HEK293 (cell line): ENCODE measurements around the gene CLGN.

ENCODE experiments used
- ATF2 ChIP-seq: fragments of 450-650 bp; formaldehyde crosslinking; IDR thresholded peaks from 2 replicates; pipeline ENCODE4 v1.5.1; 2016; ENCODE audit warnings: missing biosample characterization, missing genetic modification characterization, low read depth
- BCL11A ChIP-seq: fragments of 450-650 bp; formaldehyde crosslinking; IDR thresholded peaks from 2 replicates; pipeline ENCODE4 v1.5.1; 2016; ENCODE audit warnings: low read depth, missing biosample characterization, missing genetic modification characterization
- GLIS1 ChIP-seq: fragments of 450-650 bp; formaldehyde crosslinking; IDR thresholded peaks from 2 replicates; pipeline ENCODE4 v1.5.1; 2016; ENCODE audit warnings: missing biosample characterization, missing genetic modification characterization
- KLF17 ChIP-seq: fragments of 450-650 bp; formaldehyde crosslinking; IDR thresholded peaks from 2 replicates; pipeline ENCODE4 v1.5.1; 2016; ENCODE audit warnings: missing biosample characterization, missing genetic modification characterization
- KLF7 ChIP-seq: fragments of 450-650 bp; formaldehyde crosslinking; IDR thresholded peaks from 2 replicates; pipeline ENCODE4 v1.5.1; 2016; ENCODE audit warnings: missing biosample characterization, missing genetic modification characterization, borderline replicate concordance
- KLF9 ChIP-seq: fragments of 450-650 bp; formaldehyde crosslinking; IDR thresholded peaks from 2 replicates; pipeline ENCODE4 v1.5.1; 2016; ENCODE audit warnings: missing biosample characterization, missing genetic modification characterization, low read depth
- PRDM1 ChIP-seq: fragments of 450-650 bp; formaldehyde crosslinking; IDR thresholded peaks from 2 replicates; pipeline ENCODE4; 2016; ENCODE audit warnings: missing biosample characterization, missing genetic modification characterization
- SETDB1 ChIP-seq: IDR thresholded peaks from one replicate; pipeline ENCODE4 v1.6.1; 2017; ENCODE audit warnings: mild to moderate bottlenecking, low read length, moderate library complexity, mixed read lengths; ENCODE audit not compliant: insufficient read length
- ZBTB48 ChIP-seq: fragments of 450-650 bp; formaldehyde crosslinking; IDR thresholded peaks from 2 replicates; pipeline ENCODE4 v1.5.1; 2016; ENCODE audit warnings: missing biosample characterization, missing genetic modification characterization
- ZBTB7A ChIP-seq: fragments of 450-650 bp; formaldehyde crosslinking; IDR thresholded peaks from 2 replicates; pipeline ENCODE4 v1.5.1; 2016; ENCODE audit warnings: low read depth, missing biosample characterization, missing genetic modification characterization
- ZEB2 ChIP-seq: fragments of 450-650 bp; formaldehyde crosslinking; IDR thresholded peaks from 2 replicates; pipeline ENCODE4 v1.5.1; 2016; ENCODE audit warnings: missing biosample characterization, missing genetic modification characterization
- ZFP37 ChIP-seq: fragments of 450-650 bp; formaldehyde crosslinking; IDR thresholded peaks from 2 replicates; pipeline ENCODE4 v1.5.1; 2016; ENCODE audit warnings: missing biosample characterization, missing genetic modification characterization
- ZNF140 ChIP-seq: fragments of 450-650 bp; formaldehyde crosslinking; IDR thresholded peaks from 2 replicates; pipeline ENCODE4 v1.5.1; 2016; ENCODE audit warnings: missing biosample characterization, missing genetic modification characterization
- ZNF148 ChIP-seq: fragments of 450-650 bp; formaldehyde crosslinking; IDR thresholded peaks from 2 replicates; pipeline ENCODE4 v1.5.0; 2017; ENCODE audit warnings: missing biosample characterization, missing genetic modification characterization, borderline replicate concordance
- ZNF174 ChIP-seq: fragments of 450-650 bp; formaldehyde crosslinking; IDR thresholded peaks from 2 replicates; pipeline ENCODE4 v1.5.0; 2017; ENCODE audit warnings: missing biosample characterization, mild to moderate bottlenecking, missing genetic modification characterization
- ZNF175 ChIP-seq: fragments of 450-650 bp; formaldehyde crosslinking; IDR thresholded peaks from 2 replicates; pipeline ENCODE4 v1.5.1; 2016; ENCODE audit warnings: missing biosample characterization, missing genetic modification characterization
- ZNF211 ChIP-seq: fragments of 450-650 bp; formaldehyde crosslinking; IDR thresholded peaks from 2 replicates; pipeline ENCODE4 v1.5.1; 2016; ENCODE audit warnings: low read depth, missing biosample characterization, missing genetic modification characterization
- ZNF302 ChIP-seq: fragments of 450-650 bp; formaldehyde crosslinking; IDR thresholded peaks from 2 replicates; pipeline ENCODE4 v1.5.1; 2016; ENCODE audit warnings: missing biosample characterization, missing genetic modification characterization, low read depth
- ZNF354C ChIP-seq: fragments of 450-650 bp; formaldehyde crosslinking; IDR thresholded peaks from 2 replicates; pipeline ENCODE4 v1.5.1; 2016; ENCODE audit warnings: missing biosample characterization, missing genetic modification characterization, low read depth, borderline replicate concordance
- ZNF394 ChIP-seq: fragments of 450-650 bp; formaldehyde crosslinking; IDR thresholded peaks from 2 replicates; pipeline ENCODE4 v1.5.1; 2016; ENCODE audit warnings: missing biosample characterization, missing genetic modification characterization, mild to moderate bottlenecking, moderate library complexity, borderline replicate concordance
- ZNF510 ChIP-seq: fragments of 450-650 bp; formaldehyde crosslinking; IDR thresholded peaks from 2 replicates; pipeline ENCODE4 v1.5.1; 2018; ENCODE audit warnings: mild to moderate bottlenecking, missing genetic modification characterization, missing biosample characterization; ENCODE audit not compliant: insufficient replicate concordance
- ZNF514 ChIP-seq: fragments of 450-650 bp; formaldehyde crosslinking; IDR thresholded peaks from 2 replicates; pipeline ENCODE4 v1.5.1; 2016; ENCODE audit warnings: missing biosample characterization, missing genetic modification characterization
- ZNF521 ChIP-seq: fragments of 450-650 bp; formaldehyde crosslinking; IDR thresholded peaks from 2 replicates; pipeline ENCODE4 v1.5.1; 2017; ENCODE audit warnings: missing biosample characterization, mild to moderate bottlenecking, missing genetic modification characterization
- ZNF544 ChIP-seq: fragments of 450-650 bp; formaldehyde crosslinking; IDR thresholded peaks from 2 replicates; pipeline ENCODE4 v1.5.0; 2017; ENCODE audit warnings: missing biosample characterization, missing genetic modification characterization
- ZNF548 ChIP-seq: fragments of 450-650 bp; formaldehyde crosslinking; IDR thresholded peaks from 2 replicates; pipeline ENCODE4 v1.5.1; 2016; ENCODE audit warnings: missing biosample characterization, missing genetic modification characterization
- ZNF555 ChIP-seq: fragments of 450-650 bp; formaldehyde crosslinking; conservative IDR thresholded peaks from 2 replicates; pipeline ENCODE4 v1.5.1; 2017; ENCODE audit warnings: missing biosample characterization, mild to moderate bottlenecking, missing genetic modification characterization, inconsistent platforms
- ZNF585B ChIP-seq: fragments of 450-650 bp; formaldehyde crosslinking; IDR thresholded peaks from 2 replicates; pipeline ENCODE4 v1.5.1; 2016; ENCODE audit warnings: missing biosample characterization, missing genetic modification characterization
- ZNF610 ChIP-seq: fragments of 450-650 bp; formaldehyde crosslinking; IDR thresholded peaks from 2 replicates; pipeline ENCODE4 v1.5.1; 2016; ENCODE audit warnings: missing biosample characterization, missing genetic modification characterization, borderline replicate concordance
- ZNF621 ChIP-seq: fragments of 450-650 bp; formaldehyde crosslinking; IDR thresholded peaks from 2 replicates; pipeline ENCODE4 v1.5.1; 2017; ENCODE audit warnings: missing biosample characterization, missing genetic modification characterization
- ZNF660 ChIP-seq: fragments of 450-650 bp; IDR thresholded peaks from 2 replicates; pipeline ENCODE4 v1.5.1; 2018; ENCODE audit warnings: missing biosample characterization, mild to moderate bottlenecking, missing genetic modification characterization
- ZNF692 ChIP-seq: fragments of 450-650 bp; formaldehyde crosslinking; IDR thresholded peaks from 2 replicates; pipeline ENCODE4 v1.5.1; 2016; ENCODE audit warnings: missing biosample characterization, missing genetic modification characterization
- ZNF792 ChIP-seq: fragments of 450-650 bp; formaldehyde crosslinking; IDR thresholded peaks from 2 replicates; pipeline ENCODE4 v1.5.1; 2016; ENCODE audit warnings: missing biosample characterization, missing genetic modification characterization
- ZSCAN23 ChIP-seq: fragments of 450-650 bp; formaldehyde crosslinking; IDR thresholded peaks from 2 replicates; pipeline ENCODE4 v1.5.1; 2016; ENCODE audit warnings: missing biosample characterization, missing genetic modification characterization
- ZXDB ChIP-seq: fragments of 450-650 bp; formaldehyde crosslinking; IDR thresholded peaks from 2 replicates; pipeline ENCODE4 v1.5.1; 2016; ENCODE audit warnings: missing biosample characterization, missing genetic modification characterization

The CLGN gene

GRCh38 chr4:140427106-140427918 is at the start of gene CLGN (continued):
- TF ChIP-seq KLF7 (tag by site-specific recombination) (no peak), ZXDB (peak; percentile 49; the same call in 1 of the 2 replicates), ZNF692 (no peak), ZEB2 (peak; percentile 33; the same call in 1 of the 2 replicates), GLIS1 (tag by site-specific recombination) (no peak), ZNF521 (no peak), ZNF354C (no peak), ZNF174 (tag by site-specific recombination) (no peak), ZNF555 (no peak), BCL11A (no peak), ZNF510 (tag by site-specific recombination) (no peak), ZNF211 (tag by site-specific recombination) (no peak), ZNF621 (tag by site-specific recombination) (no peak), ZNF660 (tag by site-specific recombination) (peak; percentile 65; the same call in 1 of the 2 replicates), ATF2 (tag by site-specific recombination) (no peak), ZNF792 (tag by site-specific recombination) (no peak), ZFP37 (tag by site-specific recombination) (peak; percentile 70), SETDB1 (peak; percentile 43), ZBTB7A (tag by site-specific recombination) (no peak), ZBTB48 (tag by site-specific recombination) (peak; percentile 82; the same call in 1 of the 2 replicates), ZNF175 (tag by site-specific recombination) (no peak), ZNF548 (tag by site-specific recombination) (no peak), ZNF610 (no peak), ZNF302 (tag by site-specific recombination) (no peak), ZNF544 (tag by site-specific recombination) (no peak), KLF17 (tag by site-specific recombination) (no peak), ZSCAN23 (no peak), ZNF514 (tag by site-specific recombination) (no peak), ZNF140 (no peak), PRDM1 (tag by site-specific recombination) (no peak), ZNF585B (no peak), ZNF148 (tag by site-specific recombination) (no peak), KLF9 (no peak), ZNF394 (no peak; the same call in 1 of the 2 replicates)
